IPS-20b (cell line): ENCODE data around the gene HAS3.

Source experiments
- H3K27ac ChIP-seq: one replicate; pipeline ENCODE4 v1.5.1; 2013; ENCODE audit warnings: low read length
- H3K27me3 ChIP-seq: 2 replicates; pipeline ENCODE4 v1.6.1; 2013; ENCODE audit warnings: mild to moderate bottlenecking, low read length, inconsistent platforms; ENCODE audit not compliant: insufficient read depth
- H3K36me3 ChIP-seq: 2 replicates; pipeline ENCODE4 v1.6.1; 2013; ENCODE audit warnings: low read depth, mild to moderate bottlenecking, inconsistent platforms, low read length, moderate library complexity; ENCODE audit not compliant: insufficient read depth
- H3K4me1 ChIP-seq: 2 replicates; pipeline ENCODE4 v1.6.1; 2013; ENCODE audit warnings: mild to moderate bottlenecking, control low read depth, inconsistent platforms, low read length, moderate library complexity; ENCODE audit not compliant: insufficient read depth
- H3K4me3 ChIP-seq: 2 replicates; pipeline ENCODE4 v1.5.1; 2013; ENCODE audit warnings: mild to moderate bottlenecking, low read length, inconsistent platforms
- H3K9ac ChIP-seq: 2 replicates; pipeline ENCODE4 v1.6.1; 2013; ENCODE audit warnings: low read depth, mild to moderate bottlenecking, inconsistent platforms, low read length, moderate library complexity
- H3K9me3 ChIP-seq: 2 replicates; pipeline ENCODE4 v1.6.1; 2013; ENCODE audit warnings: mild to moderate bottlenecking, low read depth, low read length, inconsistent platforms; ENCODE audit not compliant: insufficient read depth

Gene HAS3

DNA sequence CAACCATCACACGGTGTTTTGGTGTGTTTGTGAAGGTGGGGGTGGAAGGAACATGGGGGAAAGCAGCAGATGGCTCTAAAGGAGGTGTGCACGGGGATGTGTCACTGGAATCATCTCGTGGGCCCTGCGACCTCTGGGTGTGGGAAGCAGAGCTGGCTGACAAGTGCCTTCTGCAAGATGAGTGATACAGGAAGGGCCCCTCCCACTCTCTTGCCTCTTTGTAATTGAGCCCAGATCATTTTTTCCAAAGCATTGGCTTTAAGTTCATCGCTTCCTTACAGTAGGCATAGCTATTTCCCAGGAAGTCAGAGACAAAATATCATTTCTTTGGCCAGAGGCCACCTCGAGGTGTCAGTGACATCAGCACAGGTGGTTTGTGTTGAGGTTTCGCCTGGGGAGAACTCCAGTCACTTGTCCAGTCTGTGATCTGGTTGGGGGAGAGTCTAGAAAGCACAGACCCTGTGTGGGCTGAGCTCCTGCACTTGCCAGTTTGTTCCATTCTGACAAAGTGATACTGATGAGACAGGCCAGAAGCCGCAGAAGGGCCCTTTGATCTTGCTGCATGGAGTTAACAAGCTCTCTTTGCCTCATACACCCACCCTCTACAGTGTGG is 60.9 kb downstream of the HAS3 start:
- Histone ChIP-seq H3K27ac (no peak overlapping the region), H3K9me3 (no peaks in the 10 kb centered on the region), H3K36me3 (peaks cover 93% of the 10 kb centered on the region), H3K4me3 (no peak overlapping the region), H3K9ac (no peak overlapping the region), H3K4me1 (no peaks in the 10 kb centered on the region), H3K27me3 (no peaks in the 10 kb centered on the region)

DNA sequence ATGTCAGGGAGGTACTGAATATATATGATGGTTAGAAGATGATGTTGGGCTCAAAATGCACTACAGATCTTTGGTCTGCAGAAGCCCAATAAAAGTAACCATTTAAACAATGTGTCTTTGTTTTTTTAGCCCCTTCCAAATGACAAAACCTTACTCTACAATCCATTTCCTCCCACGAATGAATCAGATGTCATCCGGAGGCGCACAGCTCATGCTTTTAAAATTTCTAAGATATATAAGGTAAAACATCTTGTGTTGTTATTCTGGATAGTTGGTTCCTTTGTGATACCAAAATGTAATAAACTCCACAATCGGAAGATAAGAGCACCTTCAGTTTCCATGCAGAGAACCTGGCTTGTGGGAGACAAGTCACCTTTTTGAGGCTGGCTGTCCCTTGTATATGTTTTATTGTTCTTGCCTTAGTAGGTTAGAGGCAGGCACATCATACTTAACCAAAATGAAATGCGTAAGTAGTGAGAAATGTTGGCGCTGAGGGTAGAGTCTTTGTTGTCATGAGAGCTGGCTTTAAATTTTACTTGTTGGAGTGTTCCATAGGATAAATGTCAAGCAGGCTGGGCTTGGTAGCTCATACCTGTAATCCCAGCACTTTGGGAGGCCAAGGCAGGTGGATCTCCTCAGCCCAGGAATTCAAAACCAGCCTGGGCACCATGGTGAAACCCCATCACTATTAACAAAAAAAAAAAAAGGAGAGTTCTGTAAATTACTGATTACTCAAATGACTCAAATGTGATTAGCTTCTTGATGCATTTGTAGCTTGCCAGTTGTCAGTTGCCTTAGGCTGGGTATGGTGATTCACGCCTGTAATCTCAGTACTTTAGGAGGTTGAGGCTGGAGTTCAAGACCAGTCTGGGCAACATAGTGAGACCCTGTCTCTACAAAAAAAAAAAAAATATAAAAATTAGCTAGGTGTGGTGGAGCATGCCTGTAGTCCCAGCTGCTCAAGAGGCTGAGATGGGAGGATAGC is 61.8 kb downstream of the HAS3 start:
- H3K4me1 ChIP-seq = peaks cover 4% of the 10 kb centered on the region; the same call in 1 of the 2 replicates
- H3K9me3 ChIP-seq = no peaks in the 10 kb centered on the region
- peaks cover 89% of the 10 kb centered on the region for H3K36me3 ChIP-seq
- H3K4me3 ChIP-seq = no peak overlapping the region
- H3K9ac ChIP-seq = no peak overlapping the region
- no peak overlapping the region for H3K27ac ChIP-seq
- no peaks in the 10 kb centered on the region for H3K27me3 ChIP-seq
